AG04449 (cell line): ENCODE measurements around the gene STUB1.

Experiments used
- CTCF ChIA-PET: fragments of 350-600 bp; formaldehyde crosslinking; extraction: SDS; loops from one replicate; lab custom pipeline; 2021; ENCODE audit warnings: antibody characterized with exemption; lab: Yijun Ruan, JAX
- POLR2A ChIA-PET: fragments of 400-600, 350-600 bp; formaldehyde crosslinking; extraction: SDS; loops from one replicate; lab custom pipeline; 2020; ENCODE audit warnings: antibody characterized with exemption, inconsistent platforms; lab: Yijun Ruan, JAX
- DNase-seq: peaks from one replicate; pipeline ENCODE4 v3.0.0-alpha.2; 2010; ENCODE audit warnings: low read depth, low spot score
- H3K4me3 ChIP-seq: 2 replicates; pipeline ENCODE4 v1.5.1; 2011; ENCODE audit warnings: low read depth, mild to moderate bottlenecking, control low read depth, low read length
- TF ChIP-seq, protein P1 (sequence below): IDR thresholded peaks from one replicate; pipeline ENCODE4 v1.5.1; 2011; ENCODE audit warnings: mild to moderate bottlenecking, moderate library complexity, low read length, control low read depth, inconsistent platforms; ENCODE audit not compliant: insufficient read depth; ENCODE audit errors: missing control alignments

STUB1 gene

DNA sequence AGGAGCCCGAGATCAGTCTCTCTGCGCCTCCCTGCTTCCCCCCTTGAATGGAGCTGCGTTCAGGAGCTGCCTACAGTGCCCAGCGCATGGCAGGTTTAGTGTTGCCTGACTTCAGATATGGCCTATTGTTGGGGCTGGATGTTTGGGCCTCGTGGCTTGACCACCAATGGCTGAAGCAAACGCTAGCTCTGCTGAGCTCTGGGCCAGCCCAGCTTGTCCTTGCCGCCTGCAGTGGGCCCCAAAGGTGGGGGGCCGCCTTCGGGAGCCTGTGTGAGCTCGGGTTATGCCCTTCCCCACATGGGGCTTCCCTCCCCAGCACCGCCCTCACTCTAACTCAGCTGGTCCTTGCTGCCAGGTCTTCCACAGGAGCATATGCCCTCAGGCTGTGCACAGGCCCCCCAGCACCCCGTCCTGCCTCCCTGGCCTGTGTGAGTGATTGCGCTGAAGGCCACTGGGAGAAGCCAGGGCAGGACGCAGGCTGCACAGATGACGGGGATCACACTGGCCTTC, 42.1 kb upstream of the STUB1 start:
- POLR2A ChIA-PET, result no interaction called here
- H3K4me3 ChIP-seq, result no peak overlapping the region

DNA sequence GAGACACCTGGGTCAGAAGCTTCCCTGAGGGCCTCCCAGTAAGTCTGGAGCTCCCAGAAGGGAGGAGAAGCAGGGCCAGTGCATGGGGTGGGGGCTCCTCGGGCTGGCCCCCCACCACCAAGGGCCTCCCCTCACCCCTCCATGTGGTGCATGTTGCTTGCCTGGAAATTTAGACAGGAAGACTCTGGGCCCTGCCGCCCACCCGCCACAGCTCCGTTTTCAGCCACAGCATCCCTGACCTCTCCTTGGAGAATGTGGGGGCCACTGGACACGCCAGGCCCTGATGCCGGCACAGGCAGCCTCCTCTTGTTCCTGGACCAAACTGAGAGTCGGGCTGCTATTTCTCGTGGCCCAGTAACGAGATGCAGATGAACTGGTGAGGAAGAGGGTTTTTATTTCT, 41.4 kb upstream of the STUB1 start:
- DNase-seq, result no peak

More for the DNA sequence above, 42.1 kb upstream of the STUB1 start:
- no peak for DNase-seq
- TF ChIP-seq, protein P1, sequence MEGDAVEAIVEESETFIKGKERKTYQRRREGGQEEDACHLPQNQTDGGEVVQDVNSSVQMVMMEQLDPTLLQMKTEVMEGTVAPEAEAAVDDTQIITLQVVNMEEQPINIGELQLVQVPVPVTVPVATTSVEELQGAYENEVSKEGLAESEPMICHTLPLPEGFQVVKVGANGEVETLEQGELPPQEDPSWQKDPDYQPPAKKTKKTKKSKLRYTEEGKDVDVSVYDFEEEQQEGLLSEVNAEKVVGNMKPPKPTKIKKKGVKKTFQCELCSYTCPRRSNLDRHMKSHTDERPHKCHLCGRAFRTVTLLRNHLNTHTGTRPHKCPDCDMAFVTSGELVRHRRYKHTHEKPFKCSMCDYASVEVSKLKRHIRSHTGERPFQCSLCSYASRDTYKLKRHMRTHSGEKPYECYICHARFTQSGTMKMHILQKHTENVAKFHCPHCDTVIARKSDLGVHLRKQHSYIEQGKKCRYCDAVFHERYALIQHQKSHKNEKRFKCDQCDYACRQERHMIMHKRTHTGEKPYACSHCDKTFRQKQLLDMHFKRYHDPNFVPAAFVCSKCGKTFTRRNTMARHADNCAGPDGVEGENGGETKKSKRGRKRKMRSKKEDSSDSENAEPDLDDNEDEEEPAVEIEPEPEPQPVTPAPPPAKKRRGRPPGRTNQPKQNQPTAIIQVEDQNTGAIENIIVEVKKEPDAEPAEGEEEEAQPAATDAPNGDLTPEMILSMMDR, result no peak
- CTCF ChIA-PET, result interaction anchor here (1.2 to 1.5 kb wide), 2 partner anchors 10 to 30 kb away, joined by 4 to 8 read pairs; partner anchors contain the start of gene RHOT2

DNA sequence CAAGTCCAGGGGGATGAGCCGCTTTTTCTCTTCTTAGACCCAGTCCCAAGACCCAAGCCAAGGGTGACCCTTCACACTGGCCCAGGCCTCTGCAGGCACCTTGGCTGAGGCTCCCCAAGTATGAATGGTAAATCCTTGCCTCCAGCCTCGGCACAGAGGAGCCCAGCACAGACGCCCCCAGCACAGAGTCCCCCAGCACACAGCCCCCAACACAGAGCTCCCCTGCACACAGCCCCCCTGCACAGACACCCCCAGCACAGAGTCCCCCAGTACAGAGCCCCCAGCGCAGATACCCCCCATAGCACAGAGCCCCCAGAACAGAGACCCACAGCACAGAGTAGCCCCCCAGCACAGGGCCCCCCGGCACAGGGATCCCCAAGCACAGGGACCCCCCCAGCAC, 39.6 kb upstream of the STUB1 start:
- ChIA-PET POLR2A (no interaction called here), CTCF (no interaction called here)
- peak overlapping the region; percentile 84 for H3K4me3 ChIP-seq
- no peak for DNase-seq
- TF ChIP-seq, protein P1, result no peak

More for the DNA sequence above, 41.4 kb upstream of the STUB1 start:
- ChIA-PET POLR2A (no interaction called here), CTCF (interaction anchor here (0.8 to 1.5 kb wide), 3 partner anchors 9 to 29 kb away, joined by 3 to 8 read pairs (median 4); partner anchors contain the start of gene RHOT2)
- TF ChIP-seq, protein P1, result no peak
- no peak overlapping the region for H3K4me3 ChIP-seq

DNA sequence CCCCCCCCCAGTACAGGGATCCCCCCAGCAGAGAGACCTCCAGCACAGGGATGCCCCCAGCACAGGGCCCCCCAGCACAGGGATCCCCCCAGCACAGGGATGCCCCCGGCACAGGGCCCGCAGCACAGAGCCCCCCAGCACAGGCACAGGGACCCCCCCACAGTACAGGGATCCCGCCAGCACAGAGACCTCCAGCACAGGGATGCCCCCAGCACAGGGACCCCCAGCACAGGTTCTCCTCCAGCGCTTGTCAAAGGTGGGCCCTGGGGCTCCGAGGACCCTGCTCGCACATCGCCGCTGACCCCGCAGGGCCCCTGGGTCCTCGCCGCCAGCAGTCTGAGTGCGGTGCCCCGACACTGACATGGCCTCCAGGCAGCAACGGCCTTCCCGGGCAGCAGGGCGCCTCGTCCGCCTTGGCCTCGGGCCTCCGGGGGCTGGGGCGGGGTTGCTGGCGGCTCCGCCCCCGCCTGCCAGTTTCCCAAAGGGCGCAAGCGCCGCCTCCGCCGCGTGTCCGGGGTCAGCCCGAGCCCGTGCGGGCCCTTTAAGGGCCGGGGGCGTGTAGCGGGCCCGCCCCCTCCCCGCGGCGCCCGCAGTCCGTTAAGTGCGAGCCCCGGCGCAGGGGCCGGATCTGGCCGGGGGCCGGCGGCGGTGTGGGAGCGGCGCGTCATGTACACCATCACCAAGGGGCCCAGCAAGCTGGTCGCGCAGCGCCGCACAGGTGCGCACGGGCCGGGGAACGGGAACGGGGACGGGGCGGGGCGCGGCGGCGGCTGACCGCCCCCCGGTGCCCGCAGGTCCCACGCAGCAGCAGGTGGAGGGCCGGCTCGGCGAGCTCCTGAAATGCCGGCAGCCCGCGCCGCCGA, 38.7 kb upstream of the STUB1 start, which contains the start of gene MCRIP2:
MCRIP2 (plus strand) TSS at position 503 of the 863 bp plus-strand sequence; CDS start at position 667, 164 bp downstream.
- CTCF ChIA-PET, result no interaction called here
- H3K4me3 ChIP-seq, result peak within 1 kb of the TSS; percentile 84
- TF ChIP-seq, protein P1, result no peak
- POLR2A ChIA-PET, result no interaction called here
- DNase-seq, result no peak

DNA sequence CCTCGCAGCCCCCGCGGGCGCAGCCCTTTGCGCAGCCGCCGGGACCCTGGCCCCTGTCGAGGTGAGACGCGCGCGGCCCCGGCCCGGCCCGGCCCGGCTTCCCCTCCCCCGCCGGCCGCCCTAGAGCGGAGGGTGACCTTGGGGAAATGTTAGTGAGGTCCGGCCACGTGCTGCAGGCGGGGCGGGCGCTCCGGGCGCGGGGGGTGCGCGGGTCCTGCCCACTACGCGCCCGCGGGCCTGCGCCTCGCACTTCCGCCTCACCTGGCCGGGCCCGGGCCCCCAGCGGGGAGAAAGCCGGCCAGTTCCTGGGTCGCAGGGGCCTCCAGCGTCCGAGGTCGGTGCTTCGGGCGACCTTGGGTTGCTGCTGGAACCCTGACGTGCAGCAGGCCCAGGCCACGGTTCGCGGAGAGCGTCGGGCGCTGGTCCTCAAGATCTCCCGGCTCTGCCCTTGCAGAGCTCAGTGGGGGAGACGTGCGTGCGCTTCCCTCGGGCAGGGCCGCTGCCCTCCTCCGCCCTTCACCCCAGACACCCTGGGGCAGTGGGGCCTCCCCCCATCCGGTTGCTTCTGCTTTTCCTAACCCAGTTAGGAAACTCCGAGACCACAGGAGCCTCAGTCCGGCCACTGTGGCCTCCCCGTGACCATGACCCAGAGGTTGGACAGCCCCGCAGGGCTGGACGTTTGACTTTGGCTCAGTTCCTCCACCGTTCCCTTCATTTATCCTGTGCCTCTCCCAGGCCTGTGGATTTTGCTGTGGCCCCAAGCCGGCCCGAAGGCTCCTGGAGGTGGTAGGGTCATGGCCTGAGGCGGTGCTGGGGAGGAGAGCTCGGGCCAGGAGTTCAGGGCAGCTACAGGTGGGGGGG, 37.8 kb upstream of the STUB1 start:
- peak overlapping the region; percentile 84 for H3K4me3 ChIP-seq
- POLR2A ChIA-PET, result no interaction called here
- TF ChIP-seq, protein P1, result no peak
- no peak for DNase-seq
- CTCF ChIA-PET, result interaction anchor here (0.8 kb wide), 1 partner anchor 14 kb away, joined by 3 read pairs; no protein-coding TSS in a partner anchor
